Epithelial cell of prostate (primary cell): ENCODE data around the gene ACVR1.
"Not testable (repeated sequence)": the region's sequence is repeated elsewhere in the genome, so short reads cannot be mapped to it uniquely, and the experiment has no call there.

Experiments
- DNase-seq: peaks from one replicate; pipeline ENCODE4 v3.0.0-alpha.2; 2011; ENCODE audit warnings: low read depth, low spot score
- H3K27ac ChIP-seq: fragments of 450-650 bp; 2 replicates; pipeline ENCODE4 v1.5.1; 2017; ENCODE audit warnings: mild to moderate bottlenecking

The ACVR1 gene

GRCh38 chr2:157895531-157895930, 19.4 kb upstream of the ACVR1 start:
- no peak overlapping the region for H3K27ac ChIP-seq
- DNase-seq: no peak

GRCh38 chr2:157894694-157895435, 18.7 kb upstream of the ACVR1 start:
- DNase-seq: no peak
- H3K27ac ChIP-seq: no peak overlapping the region

- no peak for DNase-seq
- no peak overlapping the region for H3K27ac ChIP-seq
Measured at GRCh38 chr2:157893611-157894010, 17.5 kb upstream of the ACVR1 start.

- DNase-seq: no peak
- H3K27ac ChIP-seq: no peak overlapping the region
Measured at GRCh38 chr2:157891643-157892041, 15.5 kb upstream of the ACVR1 start.

GRCh38 chr2:157890969-157891642, 15.0 kb upstream of the ACVR1 start:
- no peak for DNase-seq
- no peak overlapping the region for H3K27ac ChIP-seq

GRCh38 chr2:157887946-157888345, 11.8 kb upstream of the ACVR1 start:
- no peak overlapping the region for H3K27ac ChIP-seq
- DNase-seq: no peak

GRCh38 chr2:157884533-157884932, 8.4 kb upstream of the ACVR1 start:
- not testable (repeated sequence) for DNase-seq, H3K27ac ChIP-seq

GRCh38 chr2:157880927-157881326, 4.8 kb upstream of the ACVR1 start:
- no peak for DNase-seq
- H3K27ac ChIP-seq: no peak overlapping the region

- DNase-seq: no peak
Measured at GRCh38 chr2:157877761-157878400, 1.8 kb upstream of the ACVR1 start.

GRCh38 chr2:157876786-157877138, 632 bp upstream of the ACVR1 start:
- peak overlapping the region; percentile 90 for H3K27ac ChIP-seq

More at GRCh38 chr2:157877761-157878400, 1.8 kb upstream of the ACVR1 start:
- H3K27ac ChIP-seq: no peak overlapping the region

GRCh38 chr2:157875641-157876065, 477 bp downstream of the ACVR1 start:
- no peak for DNase-seq
- H3K27ac ChIP-seq: peak overlapping the region; percentile 90

More at GRCh38 chr2:157876786-157877138, 632 bp upstream of the ACVR1 start:
- no peak for DNase-seq

- DNase-seq: no peak
- peak overlapping the region; percentile 90 for H3K27ac ChIP-seq
Measured at GRCh38 chr2:157874997-157875640, 1.0 kb downstream of the ACVR1 start.

GRCh38 chr2:157874348-157874747, 1.8 kb downstream of the ACVR1 start:
- peak overlapping the region; percentile 90 for H3K27ac ChIP-seq
- no peak for DNase-seq

- no peak for DNase-seq
- H3K27ac ChIP-seq: peak overlapping the region; percentile 21
Measured at GRCh38 chr2:157872791-157873190, 3.3 kb downstream of the ACVR1 start.

- no peak overlapping the region for H3K27ac ChIP-seq
- no peak for DNase-seq
Measured at GRCh38 chr2:157871415-157871814, 4.7 kb downstream of the ACVR1 start.

GRCh38 chr2:157868993-157869392, 7.1 kb downstream of the ACVR1 start:
- H3K27ac ChIP-seq: no peak overlapping the region
- no peak for DNase-seq

- DNase-seq: no peak
- H3K27ac ChIP-seq: no peak overlapping the region
Measured at GRCh38 chr2:157867703-157868102, 8.4 kb downstream of the ACVR1 start.

- H3K27ac ChIP-seq: no peak overlapping the region
- no peak for DNase-seq
Measured at GRCh38 chr2:157866666-157867642, 9.2 kb downstream of the ACVR1 start.

GRCh38 chr2:157866202-157866601, 9.9 kb downstream of the ACVR1 start:
- no peak for DNase-seq
- no peak overlapping the region for H3K27ac ChIP-seq
